Uterus (tissue), 2 donors: ENCODE measurements around the gene MAP4K3.

ENCODE experiments used
- CTCF ChIP-seq, 4 experiments: fragments of 200-600 bp in 2 of 4; fragments of 450-650 bp in 2 of 4; sonication (generic) in 2 of 4; IDR thresholded peaks; one replicate each; pipeline ENCODE4 v1.5.1; 2016 to 2019; ENCODE audit warnings: antibody characterized with exemption in 4 of 4, mild to moderate bottlenecking in 2 of 4, moderate library complexity in 1 of 4
- POLR2A ChIP-seq, 2 donors: fragments of 450-650 bp; IDR thresholded peaks; one replicate each; pipeline ENCODE4 v1.6.1; 2016; ENCODE audit warnings: antibody characterized with exemption in 2 of 2, mild to moderate bottlenecking in 1 of 2, moderate library complexity in 1 of 2

GRCh38 chr2:39266916-39267434 is 170.1 kb downstream of the MAP4K3 start:
- TF ChIP-seq POLR2A (IDR thresholded peaks at IDR 0.05) (no peak), CTCF (IDR thresholded peaks at IDR 0.05) (no peak)
